KMS-11 (cell line): ENCODE data around the gene SHROOM3.
"Not testable (repeated sequence)": the region's sequence is repeated elsewhere in the genome, so short reads cannot be mapped to it uniquely, and the experiment has no call there.

Experiments
- H2AFZ ChIP-seq: fragments of 200-600 bp; sonication (generic); 2 replicates; pipeline ENCODE4 v1.6.1; 2016; ENCODE audit warnings: antibody characterized with exemption, mixed run types, low read depth
- H3K27ac ChIP-seq: fragments of 200-600 bp; sonication (generic); 2 replicates; pipeline ENCODE4 v1.6.1; 2016; ENCODE audit warnings: mild to moderate bottlenecking, mixed run types
- H3K27me3 ChIP-seq: fragments of 200-600 bp; sonication (generic); 2 replicates; pipeline ENCODE4 v1.6.1; 2017; ENCODE audit warnings: mild to moderate bottlenecking, low read depth, mixed run types, moderate library complexity; ENCODE audit not compliant: insufficient read depth
- H3K36me3 ChIP-seq: fragments of 200-600 bp; sonication (generic); 2 replicates; pipeline ENCODE4 v1.6.1; 2017; ENCODE audit warnings: mild to moderate bottlenecking, mixed run types; ENCODE audit not compliant: insufficient read depth
- H3K4me1 ChIP-seq: fragments of 200-600 bp; sonication (generic); 2 replicates; pipeline ENCODE4 v1.6.1; 2016; ENCODE audit warnings: mild to moderate bottlenecking, low read depth, mixed run types; ENCODE audit not compliant: poor library complexity, severe bottlenecking
- H3K4me2 ChIP-seq: fragments of 200-600 bp; sonication (generic); 2 replicates; pipeline ENCODE4 v1.7.0; 2016; ENCODE audit warnings: mild to moderate bottlenecking, mixed run types
- H3K4me3 ChIP-seq: fragments of 200-600 bp; sonication (generic); IDR thresholded peaks from 2 replicates; pipeline ENCODE4 v1.6.1; 2017; ENCODE audit warnings: low read depth, low read length, mixed read lengths; ENCODE audit not compliant: insufficient read depth
- H3K79me2 ChIP-seq: fragments of 200-600 bp; sonication (generic); 2 replicates; pipeline ENCODE4 v1.6.1; 2016; ENCODE audit warnings: low read depth, mixed run types; ENCODE audit not compliant: insufficient read depth
- H3K9ac ChIP-seq: fragments of 200-600 bp; sonication (generic); 2 replicates; pipeline ENCODE4 v1.6.1; 2016; ENCODE audit warnings: mild to moderate bottlenecking, mixed run types
- H4K20me1 ChIP-seq: fragments of 200-600 bp; sonication (generic); 2 replicates; pipeline ENCODE4 v1.6.1; 2016; ENCODE audit warnings: mild to moderate bottlenecking, mixed run types; ENCODE audit not compliant: insufficient read depth
- TF ChIP-seq, protein P1 (sequence below): fragments of 200-600 bp; sonication (generic); conservative IDR thresholded peaks from 2 replicates; pipeline ENCODE4 v1.6.1; 2017; ENCODE audit warnings: low read depth, mild to moderate bottlenecking, antibody characterized with exemption, low read length, moderate library complexity, mixed read lengths

SHROOM3 gene

DNA sequence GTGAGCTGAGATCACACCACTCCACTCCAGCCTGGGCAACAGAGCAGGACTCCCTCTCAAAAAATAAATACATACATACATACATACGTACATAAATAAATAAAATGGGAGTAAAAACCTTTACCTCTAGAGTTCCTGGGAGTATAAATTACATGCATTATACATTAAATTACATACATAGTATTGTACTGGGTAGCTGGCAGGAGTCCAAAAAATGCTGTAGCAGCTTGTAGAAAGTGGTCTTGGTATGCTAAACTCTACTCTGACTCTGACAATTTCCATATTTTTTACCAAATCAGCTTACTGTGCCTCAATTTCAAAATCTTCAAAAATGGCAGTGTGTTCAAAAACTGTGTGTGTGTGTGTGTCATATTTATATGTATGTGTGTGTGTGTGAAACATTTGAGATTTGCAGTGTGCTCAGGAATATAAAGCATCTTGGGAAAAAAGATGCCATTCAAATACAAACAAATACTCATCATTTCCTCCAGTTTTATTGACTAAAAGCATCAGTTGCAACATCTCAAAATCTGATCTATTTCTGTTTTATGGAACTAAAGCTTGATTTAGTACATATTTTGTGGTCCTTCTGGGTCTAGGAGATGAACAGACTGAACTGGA, 171.7 kb downstream of the SHROOM3 start:
- no peaks in the 10 kb centered on the region for H3K79me2 ChIP-seq
- H3K36me3 ChIP-seq = no peaks in the 10 kb centered on the region
- H3K4me3 ChIP-seq = peak overlapping the region; percentile 13
- TF ChIP-seq, protein P1, sequence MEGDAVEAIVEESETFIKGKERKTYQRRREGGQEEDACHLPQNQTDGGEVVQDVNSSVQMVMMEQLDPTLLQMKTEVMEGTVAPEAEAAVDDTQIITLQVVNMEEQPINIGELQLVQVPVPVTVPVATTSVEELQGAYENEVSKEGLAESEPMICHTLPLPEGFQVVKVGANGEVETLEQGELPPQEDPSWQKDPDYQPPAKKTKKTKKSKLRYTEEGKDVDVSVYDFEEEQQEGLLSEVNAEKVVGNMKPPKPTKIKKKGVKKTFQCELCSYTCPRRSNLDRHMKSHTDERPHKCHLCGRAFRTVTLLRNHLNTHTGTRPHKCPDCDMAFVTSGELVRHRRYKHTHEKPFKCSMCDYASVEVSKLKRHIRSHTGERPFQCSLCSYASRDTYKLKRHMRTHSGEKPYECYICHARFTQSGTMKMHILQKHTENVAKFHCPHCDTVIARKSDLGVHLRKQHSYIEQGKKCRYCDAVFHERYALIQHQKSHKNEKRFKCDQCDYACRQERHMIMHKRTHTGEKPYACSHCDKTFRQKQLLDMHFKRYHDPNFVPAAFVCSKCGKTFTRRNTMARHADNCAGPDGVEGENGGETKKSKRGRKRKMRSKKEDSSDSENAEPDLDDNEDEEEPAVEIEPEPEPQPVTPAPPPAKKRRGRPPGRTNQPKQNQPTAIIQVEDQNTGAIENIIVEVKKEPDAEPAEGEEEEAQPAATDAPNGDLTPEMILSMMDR = no peak
- H2AFZ ChIP-seq = peak overlapping the region; percentile 8; the same call in 1 of the 2 replicates
- H3K27me3 ChIP-seq = no peaks in the 10 kb centered on the region
- H3K9ac ChIP-seq = peak overlapping the region; percentile 33; the same call in 1 of the 2 replicates
- H4K20me1 ChIP-seq = no peaks in the 10 kb centered on the region
- peaks cover 92% of the 10 kb centered on the region for H3K4me1 ChIP-seq
- peak overlapping the region; percentile 93 for H3K4me2 ChIP-seq
- H3K27ac ChIP-seq = peak overlapping the region; percentile 86

- no peaks in the 10 kb centered on the region for H4K20me1 ChIP-seq
- H3K9ac ChIP-seq = peak overlapping the region; percentile 33; the same call in 1 of the 2 replicates
- peak overlapping the region; percentile 13 for H3K4me3 ChIP-seq
- H3K4me1 ChIP-seq = peaks cover 86% of the 10 kb centered on the region
- peak overlapping the region; percentile 86 for H3K27ac ChIP-seq
- peak overlapping the region; percentile 28; the same call in 1 of the 2 replicates for H2AFZ ChIP-seq
- no peaks in the 10 kb centered on the region for H3K79me2 ChIP-seq
- peak overlapping the region; percentile 93 for H3K4me2 ChIP-seq
- TF ChIP-seq, protein P1 = no peak
- H3K27me3 ChIP-seq = no peaks in the 10 kb centered on the region
- H3K36me3 ChIP-seq = no peaks in the 10 kb centered on the region
Measured at GRCh38 chr4:76607266-76607799, 172.3 kb downstream of the SHROOM3 start.

- H3K79me2 ChIP-seq = no peaks in the 10 kb centered on the region
- peaks cover 81% of the 10 kb centered on the region for H3K4me1 ChIP-seq
- H4K20me1 ChIP-seq = no peaks in the 10 kb centered on the region
- H3K27ac ChIP-seq = peak overlapping the region; percentile 86
- H3K4me3 ChIP-seq = peak overlapping the region; percentile 13
- TF ChIP-seq, protein P1 = no peak
- no peaks in the 10 kb centered on the region for H3K36me3 ChIP-seq
- peak overlapping the region; percentile 93 for H3K4me2 ChIP-seq
- H3K9ac ChIP-seq = peak overlapping the region; percentile 17; the same call in 1 of the 2 replicates
- peak overlapping the region; percentile 28; the same call in 1 of the 2 replicates for H2AFZ ChIP-seq
- H3K27me3 ChIP-seq = no peaks in the 10 kb centered on the region
Measured at GRCh38 chr4:76607846-76608245, 172.8 kb downstream of the SHROOM3 start.

- H3K4me2 ChIP-seq = peak overlapping the region; percentile 93
- H3K27ac ChIP-seq = peak overlapping the region; percentile 86
- H3K4me3 ChIP-seq, H3K79me2 ChIP-seq, H3K27me3 ChIP-seq, H3K9ac ChIP-seq, H2AFZ ChIP-seq, H3K36me3 ChIP-seq, H4K20me1 ChIP-seq: not testable (repeated sequence)
- peaks cover 76% of the 10 kb centered on the region for H3K4me1 ChIP-seq
Measured at GRCh38 chr4:76608549-76608948, 173.5 kb downstream of the SHROOM3 start.
